Renal cortical epithelial cell (primary cell): ENCODE measurements around the gene ANKIB1. TPM values are rescaled to one million over a fixed set of nuclear protein-coding genes. Genes with fewer than 3 reads are reported as not detected.
"Not testable (repeated sequence)": the region's sequence is repeated elsewhere in the genome, so short reads cannot be mapped to it uniquely, and the experiment has no call there.

Source experiments
- DNase-seq: peaks from one replicate; pipeline ENCODE4 v3.0.0-alpha.2; 2011; ENCODE audit warnings: low read depth
- total RNA-seq: library from RNA; depleted of rRNA; stranded (reverse); fragments of >200 nt; gene quantifications from 2 replicates; pipeline ENCODE4 v1.2.3, GENCODE V29; 2014

ANKIB1 gene
- total RNA-seq, 1 donor from 2014 or later, result 80.2 TPM

DNA sequence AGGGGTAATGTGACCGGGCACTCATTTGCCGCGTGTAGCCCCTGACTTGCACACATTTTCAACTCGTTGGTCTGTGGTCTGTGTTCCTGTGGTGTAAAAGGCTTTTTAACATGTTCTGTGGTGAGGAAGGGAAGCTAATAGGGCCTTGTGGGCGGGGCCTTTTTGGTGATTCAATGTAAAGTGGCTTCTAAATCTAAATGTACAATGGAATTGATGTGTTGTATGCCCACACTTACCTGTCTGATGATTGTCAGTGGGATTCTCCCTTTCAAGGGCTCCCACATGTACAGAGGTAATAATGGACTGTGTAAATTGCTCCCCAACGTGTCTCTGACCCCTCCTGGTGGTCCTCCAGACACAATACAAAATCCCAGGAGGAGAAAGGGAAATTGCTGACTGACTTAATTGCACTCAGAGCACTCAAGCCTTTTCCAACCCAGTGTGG is 158.4 kb downstream of the ANKIB1 start:
- no peak for DNase-seq

DNA sequence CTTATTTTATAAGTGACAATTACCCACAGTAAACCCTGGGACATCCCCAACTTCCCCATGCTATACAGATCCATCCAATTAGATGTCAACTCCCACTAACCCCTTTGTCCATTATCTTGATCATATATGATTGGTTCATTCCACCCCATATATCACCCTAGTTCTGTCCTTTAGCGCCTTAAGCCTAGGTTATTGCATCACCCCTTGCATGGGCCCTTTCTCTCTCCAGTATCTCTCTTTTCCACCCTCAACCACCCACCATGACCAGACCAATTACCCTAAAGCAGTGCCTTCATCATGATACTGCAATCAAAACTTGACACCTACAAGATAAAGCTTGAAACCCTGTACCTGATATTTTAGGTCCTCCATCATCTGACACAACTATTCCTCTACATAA is 163.6 kb downstream of the ANKIB1 start:
- no peak for DNase-seq

- not testable (repeated sequence) for DNase-seq
Measured at GRCh38 chr7:92410162-92410561, 164.4 kb downstream of the ANKIB1 start.

GRCh38 chr7:92412745-92413144 is 167.0 kb downstream of the ANKIB1 start:
- no peak for DNase-seq

GRCh38 chr7:92413550-92413949 is 167.8 kb downstream of the ANKIB1 start:
- DNase-seq, result no peak

DNA sequence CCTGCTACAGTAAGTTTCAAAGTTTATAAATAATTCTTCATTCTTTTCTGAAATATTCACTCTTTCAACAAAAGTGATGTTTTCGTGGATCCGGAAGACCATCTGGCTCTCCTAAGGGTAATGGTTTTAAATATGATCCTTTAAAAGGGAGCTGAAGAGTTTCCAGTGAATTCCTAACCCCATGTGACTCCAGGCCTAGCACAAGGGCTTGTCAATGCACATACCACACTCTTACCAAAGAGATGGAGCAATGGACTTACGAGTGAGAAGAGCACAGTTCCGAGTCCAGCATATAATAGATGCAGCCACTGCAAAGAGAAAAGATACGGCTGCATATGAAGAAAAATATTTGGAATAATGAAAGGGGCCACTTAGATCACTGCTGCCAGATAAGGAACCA is 169.5 kb downstream of the ANKIB1 start:
- DNase-seq, result no peak

DNA sequence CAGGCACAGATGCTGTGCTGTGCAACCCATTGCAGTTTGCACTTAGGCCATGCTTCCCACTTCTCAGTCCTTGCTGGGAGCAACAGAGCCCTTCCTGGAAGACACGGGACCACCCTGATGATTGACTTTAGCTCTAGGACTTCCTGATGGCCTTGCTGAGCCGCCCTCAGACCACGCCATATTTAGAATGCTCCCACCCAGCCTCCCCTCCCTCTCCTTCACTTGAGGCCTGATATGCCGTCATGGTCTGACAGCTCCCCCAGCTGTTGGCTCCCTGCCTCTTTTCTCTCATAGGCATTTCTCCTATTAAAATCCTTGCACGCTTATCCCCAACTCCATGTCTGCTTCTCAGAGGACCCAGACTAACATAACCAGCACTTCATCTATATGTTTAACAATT is 172.1 kb downstream of the ANKIB1 start:
- DNase-seq, result no peak

DNA sequence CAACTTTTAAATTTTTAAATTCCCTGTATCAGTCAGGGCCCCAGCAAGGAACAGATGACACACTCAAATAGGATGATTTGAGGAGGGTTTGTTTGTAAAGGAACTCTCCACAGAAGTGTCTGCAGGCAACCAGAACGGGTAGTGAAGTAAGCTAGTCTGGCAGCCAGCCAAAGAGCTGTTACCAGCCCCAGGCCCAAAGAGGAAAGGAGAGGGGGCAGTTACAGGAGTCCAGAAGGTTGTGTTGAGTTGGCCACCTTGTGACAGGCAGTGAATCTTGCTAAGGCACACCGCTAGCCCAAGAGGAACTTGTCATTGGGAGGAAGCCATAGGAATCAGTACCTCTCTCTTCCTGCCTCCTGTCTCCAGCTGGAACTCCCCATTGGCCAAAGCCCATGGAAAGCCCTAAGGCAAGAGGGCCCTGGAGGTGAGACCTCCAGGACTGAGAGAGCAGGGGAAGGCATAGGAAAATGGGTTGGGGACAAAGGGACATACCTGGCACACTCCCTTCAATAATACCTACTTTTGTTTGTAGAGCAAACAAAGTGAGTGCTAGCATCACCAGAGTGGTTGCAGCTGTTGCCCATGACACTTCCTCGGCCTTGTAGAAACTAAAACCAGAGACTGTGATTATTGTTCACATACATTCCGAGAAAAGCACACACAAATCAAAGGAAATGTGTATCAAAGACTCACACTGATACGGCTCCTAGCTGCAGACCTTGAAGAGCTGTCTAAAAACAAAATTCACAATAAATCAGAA is 176.1 kb downstream of the ANKIB1 start:
- DNase-seq, result peak; percentile 11

GRCh38 chr7:92422926-92423325 is 177.2 kb downstream of the ANKIB1 start:
- DNase-seq, result no peak

GRCh38 chr7:92423710-92424131 is 177.9 kb downstream of the ANKIB1 start:
- DNase-seq, result no peak

- no peak for DNase-seq
Measured at GRCh38 chr7:92425311-92425947, 179.7 kb downstream of the ANKIB1 start.

DNA sequence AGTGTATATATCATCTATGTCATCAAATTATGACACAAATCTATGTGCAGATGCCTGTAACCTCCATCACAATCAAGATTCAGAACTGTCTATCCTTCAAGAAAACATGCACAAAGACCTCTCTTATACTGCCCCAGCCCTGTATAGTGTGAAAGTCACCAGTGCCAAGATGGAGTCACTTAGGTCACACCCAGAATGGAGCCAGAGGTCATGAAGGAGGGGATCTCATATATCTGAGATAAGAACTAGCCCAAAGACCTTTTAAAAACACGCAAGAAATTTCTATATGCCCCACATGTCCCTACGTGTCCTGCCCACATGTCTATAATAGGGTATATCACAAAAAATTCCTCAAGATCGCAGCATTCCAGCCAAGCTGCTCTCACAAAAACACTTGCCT is 181.4 kb downstream of the ANKIB1 start:
- no peak for DNase-seq

DNA sequence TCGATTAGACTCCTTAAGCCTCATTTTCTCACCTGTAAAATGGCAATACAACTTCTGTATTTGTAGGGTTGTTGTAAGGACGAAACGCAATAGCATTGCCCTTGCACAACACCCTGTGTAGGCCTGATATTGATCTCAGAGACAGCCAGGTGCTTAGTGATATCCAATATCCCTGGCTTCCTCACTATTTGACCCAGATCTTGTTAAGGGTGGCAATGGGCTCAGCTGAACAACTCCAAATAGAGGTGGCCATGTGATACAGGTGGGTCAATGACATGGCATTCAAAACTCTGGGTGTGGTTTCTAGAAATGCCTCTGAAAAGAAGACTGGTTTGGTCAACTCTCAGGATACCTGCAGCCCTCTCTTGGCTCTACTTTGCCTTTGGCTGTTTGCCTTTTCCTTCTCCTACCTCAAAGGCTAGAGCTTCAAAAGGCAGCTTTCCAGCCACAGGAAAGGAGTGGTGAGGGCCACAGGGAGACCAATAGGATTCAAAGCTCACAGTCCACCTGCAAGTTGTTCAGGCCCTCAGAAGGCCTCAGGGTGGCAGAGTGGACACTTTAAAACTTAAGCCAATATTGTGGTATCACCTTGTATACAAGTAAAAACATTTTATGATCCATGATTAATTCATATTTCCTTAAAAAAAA is 186.6 kb downstream of the ANKIB1 start:
- DNase-seq, result no peak

DNA sequence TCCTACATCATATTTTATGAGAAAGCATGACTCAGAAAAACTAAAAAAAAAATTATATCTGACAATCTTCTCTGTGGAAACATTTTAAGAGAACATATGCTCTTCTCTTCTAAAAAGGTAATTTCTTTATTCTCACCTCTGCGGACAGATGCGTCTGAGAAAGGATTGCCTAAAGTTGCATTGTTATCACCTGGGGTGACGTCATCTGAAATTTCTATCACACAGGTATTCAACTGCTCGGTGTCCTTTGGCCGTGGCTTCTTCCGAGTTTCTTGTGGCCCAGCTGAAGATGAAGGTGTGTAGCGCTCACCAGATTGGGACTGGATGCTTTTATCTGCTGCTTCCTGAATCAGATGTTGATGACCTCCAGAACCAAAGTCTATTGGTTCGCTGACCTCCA is 187.2 kb downstream of the ANKIB1 start:
- no peak for DNase-seq

DNA sequence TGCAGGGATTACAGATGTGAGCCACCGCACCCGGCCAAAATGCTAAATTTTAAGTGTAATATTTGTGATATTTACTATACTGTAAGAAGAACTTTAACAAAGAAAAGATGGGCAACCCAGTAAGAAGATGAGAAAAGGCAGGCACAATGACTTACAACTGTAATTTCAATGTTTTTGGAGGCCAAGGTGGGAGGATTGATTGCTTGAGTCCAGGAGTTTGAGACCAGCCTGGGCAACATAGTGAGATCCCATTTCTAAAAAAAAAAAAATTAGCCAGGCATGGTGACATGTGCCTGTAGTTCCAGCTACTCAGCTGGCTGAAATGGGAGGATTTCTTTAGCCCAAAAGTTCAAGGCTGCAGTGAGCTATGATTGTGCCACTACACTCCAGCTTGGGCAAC is 189.8 kb downstream of the ANKIB1 start:
- DNase-seq, result no peak

DNA sequence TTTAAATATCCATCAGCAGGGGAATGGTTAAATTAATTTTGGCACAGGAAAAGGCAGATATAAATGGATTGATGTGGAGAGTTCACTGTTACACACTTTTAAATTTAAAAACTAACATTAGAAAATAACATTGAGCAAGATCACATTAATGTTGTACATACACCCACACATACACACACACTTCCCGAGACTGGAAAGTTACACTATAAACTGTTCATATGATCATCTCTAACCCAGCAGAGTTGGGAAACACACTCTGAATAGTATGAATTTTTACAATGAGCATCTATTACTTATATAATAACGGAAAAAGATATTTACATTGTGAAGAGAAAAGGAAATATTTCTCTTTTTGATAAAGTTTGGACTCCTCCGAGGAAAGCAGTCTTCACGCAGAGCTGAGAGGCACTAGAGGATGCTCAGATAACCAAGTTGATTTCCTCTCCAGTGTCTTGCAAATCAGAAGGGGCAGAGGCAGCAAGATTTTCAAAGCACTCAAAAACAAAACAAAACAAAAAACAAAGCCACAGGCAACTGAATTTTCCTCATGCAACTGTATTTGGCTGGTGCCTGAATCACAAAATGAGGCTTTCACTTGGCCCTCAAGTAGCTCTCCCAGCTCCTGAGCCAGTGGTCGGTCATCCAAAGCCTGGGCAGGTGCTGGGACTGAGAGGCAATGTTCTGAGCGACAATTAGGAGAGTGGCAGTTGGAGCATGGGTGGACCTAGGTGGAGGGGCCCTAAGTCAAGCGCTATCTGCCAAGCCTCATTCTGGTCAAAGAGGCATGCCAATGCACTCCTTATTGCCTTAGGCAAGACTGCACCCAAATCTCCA is 191.1 kb downstream of the ANKIB1 start:
- DNase-seq, result no peak

- no peak for DNase-seq
Measured at GRCh38 chr7:92437956-92438491, 192.2 kb downstream of the ANKIB1 start.

DNA sequence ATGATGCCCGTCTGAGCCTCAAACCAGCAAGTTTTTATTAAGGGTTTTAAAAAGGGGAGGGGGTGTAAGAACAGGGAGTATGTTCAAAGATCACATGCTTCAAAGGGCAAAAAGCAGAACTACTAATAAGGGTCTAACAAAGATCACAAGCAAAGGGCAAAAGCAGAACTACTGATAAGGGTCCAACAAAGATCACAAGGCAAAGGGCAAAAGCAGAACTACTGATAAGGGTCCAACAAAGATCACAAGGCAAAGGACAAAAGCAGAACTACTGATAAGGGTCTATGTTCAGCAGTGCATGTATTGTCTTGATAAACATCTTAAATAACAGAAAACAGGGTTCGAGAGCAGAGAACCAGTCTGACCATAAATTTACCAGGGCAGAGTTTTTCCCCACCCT is 196.9 kb downstream of the ANKIB1 start:
- DNase-seq, result not testable (repeated sequence)

GRCh38 chr7:92446869-92447344 is 201.1 kb downstream of the ANKIB1 start:
- DNase-seq, result no peak

DNA sequence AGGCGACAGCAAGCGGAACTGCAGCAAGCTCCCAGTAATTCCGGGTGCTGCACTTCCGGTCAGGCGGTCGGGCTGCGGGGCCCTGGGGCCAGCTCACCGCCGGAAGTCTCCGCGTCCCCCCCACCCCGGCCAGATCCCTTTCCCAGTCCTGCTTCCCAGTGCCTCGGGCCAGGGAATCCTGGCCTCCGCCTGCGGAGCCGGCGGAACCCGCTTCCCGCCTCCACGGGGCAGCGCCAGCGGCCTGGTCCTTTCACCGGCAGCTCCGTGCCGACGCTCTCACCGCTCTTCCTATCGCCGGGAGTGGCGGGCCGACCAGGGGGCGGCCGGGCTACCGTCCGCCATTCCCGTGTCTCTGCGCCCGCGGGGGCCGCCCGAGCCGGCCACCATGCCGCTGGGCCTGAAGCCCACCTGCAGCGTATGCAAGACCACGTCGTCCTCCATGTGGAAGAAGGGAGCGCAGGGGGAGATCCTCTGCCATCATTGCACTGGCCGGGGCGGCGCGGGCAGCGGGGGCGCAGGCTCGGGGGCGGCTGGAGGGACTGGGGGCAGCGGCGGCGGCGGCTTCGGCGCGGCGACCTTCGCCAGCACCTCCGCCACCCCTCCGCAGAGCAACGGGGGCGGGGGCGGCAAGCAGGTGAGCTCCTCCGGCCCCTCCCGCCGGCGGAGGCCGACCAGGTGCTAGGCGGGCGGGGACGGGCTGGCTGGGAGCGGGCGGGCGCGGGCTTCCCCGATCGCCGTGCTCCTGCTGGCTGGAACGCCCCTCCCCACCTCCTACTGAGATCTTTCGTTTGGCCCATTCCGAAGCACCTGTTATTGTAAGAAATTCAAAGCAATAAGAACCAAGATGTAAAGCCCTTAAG is 201.8 kb downstream of the ANKIB1 start, which contains the start of gene GATAD1:
TSS of gene GATAD1 (plus strand) at position 138 of the 860 bp plus-strand sequence. CDS start at position 386, 248 bp downstream.
- DNase-seq, result peak; percentile 85
